HG02798 (cell line): ENCODE measurements around the gene GULP1.
A peak's percentile ranks its signal among the peaks of the same experiment; 100 is the strongest.
"Not testable (repeated sequence)": the region's sequence is repeated elsewhere in the genome, so short reads cannot be mapped to it uniquely, and the experiment has no call there.

ENCODE experiments used
- ATAC-seq: cut with Tn5 transposase; IDR thresholded peaks from one replicate; pipeline ENCODE4 v1.9.1; 2021; ENCODE audit warnings: mild to moderate bottlenecking; ENCODE audit not compliant: unreplicated experiment, poor library complexity

GULP1 gene

GRCh38 chr2:188450732-188451483, 159.2 kb downstream of the GULP1 start:
- ATAC-seq, result no peak

GRCh38 chr2:188452084-188452483, 160.4 kb downstream of the GULP1 start:
- no peak for ATAC-seq

GRCh38 chr2:188456114-188456909, 164.6 kb downstream of the GULP1 start:
- ATAC-seq, result no peak

- no peak for ATAC-seq
Measured at GRCh38 chr2:188459061-188459460, 167.4 kb downstream of the GULP1 start.

GRCh38 chr2:188466078-188466477, 174.4 kb downstream of the GULP1 start:
- ATAC-seq, result not testable (repeated sequence)

- ATAC-seq, result no peak
Measured at GRCh38 chr2:188466761-188467160, 175.1 kb downstream of the GULP1 start.

GRCh38 chr2:188471166-188471565, 179.5 kb downstream of the GULP1 start:
- ATAC-seq, result no peak

- no peak for ATAC-seq
Measured at GRCh38 chr2:188473306-188473705, 181.6 kb downstream of the GULP1 start.

GRCh38 chr2:188474316-188474715, 182.6 kb downstream of the GULP1 start:
- no peak for ATAC-seq

GRCh38 chr2:188475945-188476344, 184.3 kb downstream of the GULP1 start:
- ATAC-seq, result no peak

- ATAC-seq, result no peak
Measured at GRCh38 chr2:188477564-188478103, 186.0 kb downstream of the GULP1 start.

GRCh38 chr2:188478724-188479123, 187.1 kb downstream of the GULP1 start:
- peak; percentile 96 for ATAC-seq

GRCh38 chr2:188481474-188481873, 189.8 kb downstream of the GULP1 start:
- no peak for ATAC-seq

- no peak for ATAC-seq
Measured at GRCh38 chr2:188485496-188485895, 193.8 kb downstream of the GULP1 start.

GRCh38 chr2:188492751-188493150, 201.1 kb downstream of the GULP1 start:
- ATAC-seq, result no peak

GRCh38 chr2:188494906-188495305, 203.2 kb downstream of the GULP1 start:
- ATAC-seq, result no peak

- no peak for ATAC-seq
Measured at GRCh38 chr2:188495969-188496431, 204.3 kb downstream of the GULP1 start.

- ATAC-seq, result no peak
Measured at GRCh38 chr2:188497726-188498125, 206.1 kb downstream of the GULP1 start.

- ATAC-seq, result no peak
Measured at GRCh38 chr2:188503975-188504374, 212.3 kb downstream of the GULP1 start.

- no peak for ATAC-seq
Measured at GRCh38 chr2:188506843-188507242, 215.2 kb downstream of the GULP1 start.

GRCh38 chr2:188511346-188511745, 219.7 kb downstream of the GULP1 start:
- ATAC-seq, result no peak
